Measurements from ENCODE around the gene NKX1-1. TPM values are rescaled to one million over a fixed set of nuclear protein-coding genes. Genes with fewer than 3 reads are reported as not detected.

NKX1-1 gene
- total RNA-seq, 1 donor from 2014 or later = not detected

DNA sequence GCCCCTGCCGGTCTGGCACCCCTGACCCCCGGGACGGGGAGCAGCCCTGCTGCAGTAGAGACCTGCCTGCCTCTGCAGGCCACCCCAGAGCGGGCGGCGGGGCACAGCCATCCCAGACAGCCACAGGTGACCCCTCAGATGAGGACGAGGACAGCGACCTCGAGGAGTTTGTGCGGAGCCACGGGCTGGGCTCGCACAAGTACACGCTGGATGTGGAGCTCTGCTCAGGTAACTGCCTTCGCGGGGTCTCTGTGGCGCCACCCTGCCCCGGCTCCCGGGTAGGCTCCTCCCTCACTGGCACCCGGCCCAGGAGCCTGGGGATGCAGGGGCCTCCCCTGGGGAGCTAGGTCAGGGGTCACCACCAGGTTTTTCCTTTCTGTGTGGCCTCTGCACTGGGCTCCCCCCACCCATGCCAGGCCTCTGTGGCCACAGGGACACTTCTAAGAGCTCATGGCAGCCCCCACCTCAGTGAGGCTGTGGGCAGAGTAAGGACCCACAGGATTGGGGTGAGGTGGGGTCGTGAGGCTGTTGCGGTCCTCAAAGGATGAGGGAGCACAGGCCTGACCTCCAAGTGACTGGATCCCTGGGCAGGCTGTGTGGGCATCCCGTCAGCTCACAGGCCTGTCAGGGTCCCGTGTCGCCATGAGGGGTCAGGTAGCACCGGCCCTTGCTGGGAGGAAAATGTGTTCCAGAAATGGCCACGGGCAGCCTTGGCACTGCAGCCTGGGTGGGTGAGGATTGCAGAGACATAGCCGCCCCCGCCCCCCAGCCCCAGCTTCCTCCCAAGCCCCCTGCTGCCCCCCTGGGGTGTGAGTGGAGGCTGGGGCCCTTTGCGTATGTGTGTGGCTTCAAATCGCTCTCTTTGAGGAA, 52.8 kb downstream of the NKX1-1 start:
- no peak overlapping the region for H3K4me3 Mint-ChIP-seq
- H3K36me3 Mint-ChIP-seq (ENCODE audit: low read depth) = peaks cover 11% of the 10 kb centered on the region
- peaks cover 19% of the 10 kb centered on the region for H3K4me1 Mint-ChIP-seq
- no peak overlapping the region for H3K27ac Mint-ChIP-seq
- H3K27me3 Mint-ChIP-seq = no peaks in the 10 kb centered on the region
- intact Hi-C loops (cut with micrococcal nuclease) = no loop called here
- DNase-seq = no peak
- H3K9me3 Mint-ChIP-seq = no peaks in the 10 kb centered on the region

Other genes with a start within 250 kb of the NKX1-1 start
- 20.7 and 21.6 TPM in 2 replicates for gene SPON2, start 233.9 kb downstream of the NKX1-1 start, total RNA-seq
- gene CTBP1, start 157.3 kb downstream of the NKX1-1 start, total RNA-seq = 190 and 200 TPM in 2 replicates
- 61.3 and 62.6 TPM in 2 replicates for gene MAEA, start 116.6 kb downstream of the NKX1-1 start, total RNA-seq
- gene UVSSA, start 59.2 kb downstream of the NKX1-1 start, total RNA-seq = 28.3 and 28.4 TPM in 2 replicates